ENCODE measurements around the gene LHB. TPM values are rescaled to one million over a fixed set of nuclear protein-coding genes. Genes with fewer than 3 reads are reported as not detected.

The LHB gene
- total RNA-seq, 1 experiment from 2014 or later: not detected

DNA sequence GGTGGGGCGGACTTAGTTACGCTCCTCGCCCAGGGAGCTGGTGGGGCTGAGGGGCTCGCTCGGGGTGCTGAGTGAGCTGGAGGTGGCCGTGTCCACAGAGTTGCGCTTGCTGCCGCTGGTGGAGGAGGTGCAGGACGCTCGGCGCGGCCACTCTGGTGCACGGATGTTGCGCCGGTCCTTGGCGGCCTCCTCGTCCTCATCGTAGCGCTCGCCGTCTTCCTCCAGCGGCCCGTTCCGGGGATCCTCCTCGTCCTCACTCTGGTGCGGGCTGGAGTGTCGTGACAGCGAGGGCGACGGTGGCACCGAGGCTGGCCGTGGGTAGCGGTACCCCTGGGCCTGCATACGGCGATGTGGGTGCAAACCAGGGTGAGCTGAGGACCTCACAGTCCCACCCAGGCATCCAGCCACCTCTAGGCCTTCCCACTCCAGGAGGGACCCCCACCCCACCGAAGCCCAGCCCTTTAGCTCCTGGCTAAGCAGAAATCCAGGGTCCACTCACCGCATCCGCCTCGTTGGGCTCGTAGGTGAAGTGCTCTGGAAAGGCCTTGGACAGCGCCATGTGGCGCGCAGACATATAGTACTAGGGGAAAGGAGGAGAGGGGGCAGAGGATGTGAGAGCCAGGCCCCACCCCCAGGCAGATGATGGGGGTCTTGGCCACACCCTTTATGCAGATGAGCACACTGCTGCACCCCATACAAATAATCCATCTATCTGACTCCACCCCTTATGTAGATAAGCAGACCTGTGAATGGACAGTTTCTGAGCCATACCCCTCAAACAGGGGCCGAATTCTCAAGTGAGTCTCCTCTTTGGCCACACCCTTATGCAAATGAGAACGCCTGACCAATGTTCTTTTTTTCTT, 47.4 kb downstream of the LHB start:
- no peak overlapping the region for H2AFZ ChIP-seq (ENCODE audit: low read length)
- no peaks in the 10 kb centered on the region for H3K79me2 ChIP-seq (ENCODE audit: insufficient read depth, low read length)
- no peak overlapping the region for H3K23ac ChIP-seq (ENCODE audit: insufficient read length, low read depth, low read length)
- H2BK120ac ChIP-seq (ENCODE audit: low read depth, low read length, poor library complexity, severe bottlenecking): no peak overlapping the region
- H3K4ac ChIP-seq (ENCODE audit: low read depth, low read length): no peak overlapping the region
- H4K5ac ChIP-seq (ENCODE audit: insufficient read length, low read depth, low read length): no peak overlapping the region
- peaks cover 0 to 5% of the 10 kb centered on the region in 2 experiments; a peak in 1 of 5 replicates for H3K9me3 Mint-ChIP-seq
- H4K20me1 ChIP-seq (ENCODE audit: control insufficient read depth, insufficient read depth, insufficient read length): peaks cover 3% of the 10 kb centered on the region
- no CpG with 5 or more reads among the region's 45 CpGs for WGBS (ENCODE audit: extremely low coverage, insufficient read length, low lambda C conversion rate)
- H3K27me3 Mint-ChIP-seq (ENCODE audit: low read depth): peaks cover 2% of the 10 kb centered on the region; the same call in 1 of the 2 replicates
- H3K27me3 ChIP-seq (ENCODE audit: insufficient read depth, low read length): no peaks in the 10 kb centered on the region
- no peak overlapping the region for H4K91ac ChIP-seq (ENCODE audit: insufficient read length, low read depth, low read length)
- no peak overlapping the region for H2BK5ac ChIP-seq (ENCODE audit: insufficient read length, low read length)
- H3K9me3 ChIP-seq (ENCODE audit: control insufficient read depth, low read depth, low read length): no peaks in the 10 kb centered on the region
- no peak overlapping the region for H2BK15ac ChIP-seq (ENCODE audit: low read depth, low read length)
- H3K4me3 Mint-ChIP-seq: 0 out of 5 replicates have a peak overlapping the region, but pooled peaks of 1 of the 2 experiments have one; percentile 29
- no peak overlapping the region for H3K14ac ChIP-seq (ENCODE audit: insufficient read depth, low read length)
- H3K27ac ChIP-seq (ENCODE audit: insufficient read length, low read depth, low read length): no peak overlapping the region
- no peak overlapping the region for H3K27ac Mint-ChIP-seq
- H3K4me1 ChIP-seq (ENCODE audit: insufficient read depth, low read length): no peaks in the 10 kb centered on the region
- H2AK5ac ChIP-seq (ENCODE audit: insufficient read length, low read length): no peak overlapping the region
- H4K8ac ChIP-seq (replicated peaks; ENCODE audit: insufficient read length, low read depth, low read length): no peak overlapping the region
- no peaks in the 10 kb centered on the region for H3K79me1 ChIP-seq (ENCODE audit: insufficient read depth, low read depth, low read length, poor library complexity, severe bottlenecking)
- H3K4me1 Mint-ChIP-seq: peaks cover 14 to 33% of the 10 kb centered on the region in 2 experiments
- H3K9ac ChIP-seq (ENCODE audit: extremely low read depth, insufficient read length, low read length): no peak overlapping the region
- H3K56ac ChIP-seq (ENCODE audit: insufficient read length, low read depth, low read length): no peak overlapping the region
- H3K23me2 ChIP-seq (ENCODE audit: insufficient read length, low read depth, low read length, poor library complexity, severe bottlenecking): peaks cover 7% of the 10 kb centered on the region
- H2BK20ac ChIP-seq (ENCODE audit: low read depth, low read length, poor library complexity, severe bottlenecking): no peak overlapping the region
- H3K4me2 ChIP-seq (ENCODE audit: insufficient read depth, insufficient read length, low read length): no peak overlapping the region
- no peak overlapping the region for H3T11ph ChIP-seq (ENCODE audit: low read length)
- TF ChIP-seq, protein P1, sequence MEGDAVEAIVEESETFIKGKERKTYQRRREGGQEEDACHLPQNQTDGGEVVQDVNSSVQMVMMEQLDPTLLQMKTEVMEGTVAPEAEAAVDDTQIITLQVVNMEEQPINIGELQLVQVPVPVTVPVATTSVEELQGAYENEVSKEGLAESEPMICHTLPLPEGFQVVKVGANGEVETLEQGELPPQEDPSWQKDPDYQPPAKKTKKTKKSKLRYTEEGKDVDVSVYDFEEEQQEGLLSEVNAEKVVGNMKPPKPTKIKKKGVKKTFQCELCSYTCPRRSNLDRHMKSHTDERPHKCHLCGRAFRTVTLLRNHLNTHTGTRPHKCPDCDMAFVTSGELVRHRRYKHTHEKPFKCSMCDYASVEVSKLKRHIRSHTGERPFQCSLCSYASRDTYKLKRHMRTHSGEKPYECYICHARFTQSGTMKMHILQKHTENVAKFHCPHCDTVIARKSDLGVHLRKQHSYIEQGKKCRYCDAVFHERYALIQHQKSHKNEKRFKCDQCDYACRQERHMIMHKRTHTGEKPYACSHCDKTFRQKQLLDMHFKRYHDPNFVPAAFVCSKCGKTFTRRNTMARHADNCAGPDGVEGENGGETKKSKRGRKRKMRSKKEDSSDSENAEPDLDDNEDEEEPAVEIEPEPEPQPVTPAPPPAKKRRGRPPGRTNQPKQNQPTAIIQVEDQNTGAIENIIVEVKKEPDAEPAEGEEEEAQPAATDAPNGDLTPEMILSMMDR (conservative IDR thresholded peaks at IDR 0.05): no peak
- no peak overlapping the region for H2BK12ac ChIP-seq (ENCODE audit: insufficient read length, low read depth, low read length)
- DNase-seq: peak; percentile 63
- H3K18ac ChIP-seq (ENCODE audit: insufficient read length, low read depth, low read length): no peak overlapping the region
- peaks cover 37 to 64% (median 62%) of the 10 kb centered on the region in 3 experiments; a peak in 6 of 7 replicates for H3K36me3 Mint-ChIP-seq (ENCODE audit: insufficient read depth in 1 of 3, low read depth in 3 of 3)
